ENCODE results near the gene MAGOHB.
"Not testable (repeated sequence)": the region's sequence is repeated elsewhere in the genome, so short reads cannot be mapped to it uniquely, and the experiment has no call there.

MAGOHB gene

DNA sequence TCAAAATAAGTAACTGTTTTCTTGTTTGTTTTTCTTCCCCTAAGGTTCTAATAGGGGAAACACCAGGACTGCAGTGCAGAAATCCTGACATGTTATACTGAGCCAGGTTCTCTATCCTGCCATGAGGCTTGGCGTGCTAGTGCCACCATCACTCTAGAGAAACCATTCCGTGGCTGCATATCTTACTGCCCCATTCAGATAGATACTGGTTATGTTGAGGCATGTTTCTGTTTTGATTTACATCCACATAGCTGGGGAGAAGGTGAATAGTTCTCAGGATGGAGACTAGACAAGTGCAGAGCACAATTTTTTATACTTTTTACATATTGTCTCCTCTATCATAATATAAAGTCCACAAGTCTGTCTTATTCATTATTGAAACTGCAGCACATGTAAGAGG lies 11.5 kb downstream of the MAGOHB start:
- TF ChIP-seq CTCF (IDR thresholded peaks at IDR 0.05; ENCODE audit: borderline replicate concordance, control extremely low read depth, extremely low read depth, insufficient read depth, missing control alignments) = no peak
- DNase-seq (ENCODE audit: low spot score) = no peak
- in situ Hi-C loops (cut with MboI; ENCODE audit: low sequenced_read_pairs, unreplicated experiment) = no loop called here

- in situ Hi-C loops (cut with MboI; ENCODE audit: low sequenced_read_pairs, unreplicated experiment) = no loop called here
- no peak for TF ChIP-seq CTCF (IDR thresholded peaks at IDR 0.05; ENCODE audit: borderline replicate concordance, control extremely low read depth, extremely low read depth, insufficient read depth, missing control alignments)
- no peak for DNase-seq (ENCODE audit: low spot score)
Observed at GRCh38 chr12:10600988-10601387, 12.4 kb downstream of the MAGOHB start.

GRCh38 chr12:10595881-10596280 lies 17.5 kb downstream of the MAGOHB start:
- no peak for TF ChIP-seq CTCF (IDR thresholded peaks at IDR 0.05; ENCODE audit: borderline replicate concordance, control extremely low read depth, extremely low read depth, insufficient read depth, missing control alignments)

DNA sequence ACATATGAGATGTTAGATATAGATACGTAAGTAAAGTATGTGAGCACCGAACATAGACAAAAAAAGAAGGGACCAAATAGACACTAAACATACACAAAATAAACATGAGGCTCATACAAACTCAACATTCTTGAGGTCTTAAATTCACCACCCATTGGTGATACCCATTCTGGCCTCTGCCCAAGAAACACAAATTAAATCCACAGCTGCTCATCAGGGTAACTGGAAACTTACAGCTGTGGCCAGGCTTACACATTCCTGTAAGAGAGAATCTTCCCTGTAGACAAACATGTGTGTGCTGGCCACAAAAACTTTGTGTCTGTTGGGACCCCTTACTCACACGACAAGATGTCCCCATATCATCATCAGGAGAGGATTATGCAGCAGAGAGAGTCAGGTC lies 22.4 kb downstream of the MAGOHB start:
- no peak for DNase-seq (ENCODE audit: low spot score)
- TF ChIP-seq CTCF (IDR thresholded peaks at IDR 0.05; ENCODE audit: borderline replicate concordance, control extremely low read depth, extremely low read depth, insufficient read depth, missing control alignments) = no peak
- in situ Hi-C loops (cut with MboI; ENCODE audit: low sequenced_read_pairs, unreplicated experiment) = no loop called here

More at GRCh38 chr12:10595881-10596280, 17.5 kb downstream of the MAGOHB start:
- in situ Hi-C loops (cut with MboI; ENCODE audit: low sequenced_read_pairs, unreplicated experiment) = no loop called here
- DNase-seq (ENCODE audit: low spot score) = no peak

DNA sequence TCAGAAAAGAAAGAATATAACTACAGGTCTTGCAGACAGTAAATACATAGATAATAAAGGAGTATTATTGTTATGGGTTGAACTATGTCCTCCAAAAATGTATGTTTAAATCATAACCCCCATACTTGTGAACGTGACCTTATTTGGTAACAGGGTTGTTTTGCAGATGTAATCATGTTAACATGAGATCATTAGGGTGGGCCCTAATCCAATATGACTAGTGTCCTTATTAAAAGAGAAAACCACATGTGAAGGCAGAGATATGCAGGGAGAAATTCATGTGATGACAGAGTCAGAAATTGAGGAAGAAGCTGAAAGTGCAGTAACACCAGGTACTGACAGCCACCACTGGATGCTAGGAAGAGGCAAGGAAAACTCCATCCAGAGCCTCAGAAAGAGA lies 29.0 kb downstream of the MAGOHB start:
- in situ Hi-C loops (cut with MboI; ENCODE audit: low sequenced_read_pairs, unreplicated experiment) = no loop called here
- no peak for TF ChIP-seq CTCF (IDR thresholded peaks at IDR 0.05; ENCODE audit: borderline replicate concordance, control extremely low read depth, extremely low read depth, insufficient read depth, missing control alignments)
- DNase-seq (ENCODE audit: low spot score) = no peak

- TF ChIP-seq CTCF (IDR thresholded peaks at IDR 0.05; ENCODE audit: borderline replicate concordance, control extremely low read depth, extremely low read depth, insufficient read depth, missing control alignments) = no peak
- in situ Hi-C loops (cut with MboI; ENCODE audit: low sequenced_read_pairs, unreplicated experiment) = no loop called here
- no peak for DNase-seq (ENCODE audit: low spot score)
Observed at GRCh38 chr12:10582704-10583103, 30.7 kb downstream of the MAGOHB start.

- in situ Hi-C loops (cut with MboI; ENCODE audit: low sequenced_read_pairs, unreplicated experiment); DNase-seq (ENCODE audit: low spot score): not testable (repeated sequence)
Observed at GRCh38 chr12:10582133-10582532, 31.3 kb downstream of the MAGOHB start.
